HG03103 (cell line): ENCODE results near the gene STOX2.

ENCODE experiments used
- ATAC-seq: cut with Tn5 transposase; IDR thresholded peaks from one replicate; pipeline ENCODE4 v1.9.1; 2021; ENCODE audit warnings: low read depth; ENCODE audit not compliant: unreplicated experiment

Gene STOX2

GRCh38 chr4:183887351-183887750 lies 17.8 kb upstream of the STOX2 start:
- no peak for ATAC-seq

GRCh38 chr4:183888564-183888963 lies 16.5 kb upstream of the STOX2 start:
- ATAC-seq = no peak

GRCh38 chr4:183889190-183889589 lies 15.9 kb upstream of the STOX2 start:
- ATAC-seq = no peak

GRCh38 chr4:183897193-183897592 lies 7.9 kb upstream of the STOX2 start:
- ATAC-seq = no peak

GRCh38 chr4:183898456-183898855 lies 6.7 kb upstream of the STOX2 start:
- ATAC-seq = no peak

- no peak for ATAC-seq
Observed at GRCh38 chr4:183903021-183903760, 1.9 kb upstream of the STOX2 start.

- no peak for ATAC-seq
Observed at GRCh38 chr4:183905593-183906488, 734 bp downstream of the STOX2 start.

- no peak for ATAC-seq
Observed at GRCh38 chr4:183906489-183906738, 1.3 kb downstream of the STOX2 start.

- no peak for ATAC-seq
Observed at GRCh38 chr4:183906739-183907651, 1.9 kb downstream of the STOX2 start.

- ATAC-seq = no peak
Observed at GRCh38 chr4:183907871-183908683, 3.0 kb downstream of the STOX2 start.

GRCh38 chr4:183909187-183909586 lies 4.1 kb downstream of the STOX2 start:
- ATAC-seq = no peak

GRCh38 chr4:183909801-183910200 lies 4.7 kb downstream of the STOX2 start:
- no peak for ATAC-seq

- ATAC-seq = no peak
Observed at GRCh38 chr4:183912585-183912984, 7.5 kb downstream of the STOX2 start.

- ATAC-seq = no peak
Observed at GRCh38 chr4:183915976-183916375, 10.9 kb downstream of the STOX2 start.

GRCh38 chr4:183918696-183919095 lies 13.6 kb downstream of the STOX2 start:
- no peak for ATAC-seq

- ATAC-seq = no peak
Observed at GRCh38 chr4:183919141-183919540, 14.0 kb downstream of the STOX2 start.

GRCh38 chr4:183920512-183920911 lies 15.4 kb downstream of the STOX2 start:
- no peak for ATAC-seq

GRCh38 chr4:183921335-183921734 lies 16.2 kb downstream of the STOX2 start:
- ATAC-seq = no peak

- ATAC-seq = no peak
Observed at GRCh38 chr4:183924362-183925044, 19.4 kb downstream of the STOX2 start.

- no peak for ATAC-seq
Observed at GRCh38 chr4:183926950-183927349, 21.8 kb downstream of the STOX2 start.
